HT-29 (cell line): ENCODE measurements around the gene FAM72B. TPM values are rescaled to one million over a fixed set of nuclear protein-coding genes. Genes with fewer than 3 reads are reported as not detected.
"Not testable (repeated sequence)": the region's sequence is repeated elsewhere in the genome, so short reads cannot be mapped to it uniquely, and the experiment has no call there.

ENCODE experiments used
- DNase-seq: peaks from one replicate; pipeline ENCODE4 v3.0.0-alpha.2; 2015; ENCODE audit warnings: low spot score
- total RNA-seq: library from RNA; depleted of rRNA; stranded (reverse); fragments of >200 nt; shearing (Covaris generic); gene quantifications from 2 replicates; pipeline ENCODE4 v1.2.3, GENCODE V29; 2014

The FAM72B gene
- total RNA-seq, 1 experiment from 2014 or later, result 1.0 TPM

DNA sequence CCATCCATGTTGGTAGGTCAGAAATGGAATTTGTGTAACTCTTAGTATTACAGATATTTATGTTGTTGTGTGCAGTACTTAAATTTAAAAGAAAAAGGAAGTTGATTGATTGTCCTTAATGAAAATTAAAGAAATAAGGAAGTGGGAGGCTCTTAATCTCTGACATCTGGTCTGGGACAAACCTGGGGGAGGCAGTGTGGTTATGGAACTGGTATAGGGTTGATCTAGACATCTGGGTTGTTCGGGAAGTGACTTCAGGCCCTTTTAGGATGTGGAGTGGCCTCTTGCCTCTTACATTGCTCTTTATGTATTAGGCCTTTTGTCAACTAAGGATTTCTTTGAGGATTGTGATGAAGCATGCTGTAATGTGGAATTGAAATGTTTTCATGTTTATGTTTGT, 16.1 kb upstream of the FAM72B start:
- DNase-seq, result not testable (repeated sequence)

- not testable (repeated sequence) for DNase-seq
Measured at GRCh38 chr1:121199763-121200162, 15.6 kb upstream of the FAM72B start.

GRCh38 chr1:121197095-121197882, 13.1 kb upstream of the FAM72B start:
- not testable (repeated sequence) for DNase-seq

DNA sequence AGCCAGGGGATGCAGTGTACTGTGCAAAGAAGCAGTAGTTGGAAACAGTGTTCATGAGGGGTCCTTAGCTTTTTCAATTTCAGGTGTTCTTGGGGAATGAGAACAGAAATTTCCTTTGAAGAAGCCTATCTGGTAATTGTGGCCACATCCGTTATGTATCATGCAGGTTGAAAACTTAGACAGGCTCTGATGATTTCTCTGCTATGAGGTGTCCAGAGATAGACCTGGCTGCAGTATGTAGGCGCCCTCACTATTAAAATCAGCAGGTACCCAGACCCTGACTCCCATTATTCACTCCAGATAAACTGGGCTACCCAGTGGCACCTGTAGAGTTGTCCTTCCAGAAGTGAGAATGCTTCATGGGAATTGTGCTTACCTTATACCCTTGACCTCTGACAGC, 8.4 kb upstream of the FAM72B start:
- DNase-seq, result not testable (repeated sequence)

- not testable (repeated sequence) for DNase-seq
Measured at GRCh38 chr1:121187914-121188313, 3.8 kb upstream of the FAM72B start.

- not testable (repeated sequence) for DNase-seq
Measured at GRCh38 chr1:121186191-121186590, 2.1 kb upstream of the FAM72B start.

GRCh38 chr1:121185140-121185708, 1.1 kb upstream of the FAM72B start:
- not testable (repeated sequence) for DNase-seq

- not testable (repeated sequence) for DNase-seq
Measured at GRCh38 chr1:121183867-121184266, 273 bp downstream of the FAM72B start.

DNA sequence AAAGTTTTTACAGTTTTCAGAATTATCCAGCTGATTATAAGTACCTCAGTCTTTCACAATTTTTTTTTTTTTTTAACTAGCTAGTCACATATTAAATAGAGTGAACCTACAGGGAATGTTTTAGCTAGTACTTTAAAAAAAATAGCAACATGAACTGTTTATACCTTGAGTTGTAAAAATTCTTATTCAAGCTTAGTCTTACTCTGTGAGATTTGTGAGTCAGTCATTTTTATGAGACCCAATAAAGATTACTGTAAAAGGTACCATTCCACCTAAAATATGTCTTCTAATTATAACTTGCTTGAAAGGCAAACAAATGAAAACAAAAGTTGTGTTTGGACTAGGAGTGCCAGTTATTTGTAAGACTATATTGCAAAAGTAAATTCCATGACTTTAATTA, 5.9 kb downstream of the FAM72B start:
- DNase-seq, result not testable (repeated sequence)

- not testable (repeated sequence) for DNase-seq
Measured at GRCh38 chr1:121176649-121177048, 7.5 kb downstream of the FAM72B start.

GRCh38 chr1:121168152-121168668, 15.9 kb downstream of the FAM72B start:
- DNase-seq, result not testable (repeated sequence)

GRCh38 chr1:121167225-121167738, 16.9 kb downstream of the FAM72B start:
- DNase-seq, result not testable (repeated sequence)

DNA sequence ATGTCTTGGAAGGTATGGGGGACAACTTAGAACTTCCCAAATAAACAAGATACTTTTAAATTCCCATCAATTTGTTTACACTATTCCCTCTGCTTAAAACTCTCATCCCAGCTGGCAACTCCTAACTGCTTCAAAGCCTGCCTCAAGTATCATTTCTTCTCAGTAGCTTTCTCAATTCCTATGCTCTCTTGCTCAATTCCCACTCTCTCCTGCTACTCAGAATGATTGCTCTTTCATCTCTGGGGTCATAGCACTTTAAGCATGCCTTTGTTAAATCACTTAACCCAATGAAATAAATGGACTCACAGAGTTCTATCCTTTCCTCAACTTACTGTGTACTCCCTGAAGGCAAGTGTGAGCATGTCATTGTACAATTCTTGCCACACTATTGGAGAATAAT, 18.8 kb downstream of the FAM72B start:
- DNase-seq, result not testable (repeated sequence)

- DNase-seq, result not testable (repeated sequence)
Measured at GRCh38 chr1:121163850-121164757, 20.0 kb downstream of the FAM72B start.

- DNase-seq, result not testable (repeated sequence)
Measured at GRCh38 chr1:121161199-121161901, 22.8 kb downstream of the FAM72B start.

- not testable (repeated sequence) for DNase-seq
Measured at GRCh38 chr1:121160118-121160517, 24.0 kb downstream of the FAM72B start.

- DNase-seq, result not testable (repeated sequence)
Measured at GRCh38 chr1:121157609-121158008, 26.5 kb downstream of the FAM72B start.

DNA sequence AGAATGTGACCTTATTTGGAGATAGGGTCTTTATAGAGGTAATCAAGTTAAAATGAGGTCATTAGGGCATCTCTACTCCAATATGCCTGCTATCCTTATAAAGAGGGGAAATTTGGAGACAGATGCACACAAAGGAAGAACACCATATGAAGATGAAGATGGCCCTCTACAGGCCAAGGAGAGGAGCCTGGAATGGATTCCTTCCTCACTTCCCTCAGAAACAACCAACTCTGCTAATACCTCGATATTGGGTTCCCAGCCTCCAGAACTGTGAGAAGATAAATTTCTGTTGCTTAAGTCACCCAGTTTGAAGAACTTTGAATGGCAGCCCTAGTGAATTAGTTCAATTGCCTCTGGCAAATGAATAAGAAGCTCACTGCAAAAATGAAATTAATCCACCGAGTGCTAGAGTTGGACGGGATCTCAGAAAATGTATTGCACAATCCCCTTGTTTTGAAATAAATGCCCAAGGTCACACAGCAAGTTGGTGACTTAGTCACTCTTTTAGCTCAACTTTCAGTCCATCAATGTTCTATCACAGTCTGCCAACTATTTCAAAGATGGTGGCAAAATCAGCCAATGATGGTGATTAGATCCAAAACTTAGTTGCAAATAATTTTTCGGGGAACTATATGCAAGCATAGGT, 27.1 kb downstream of the FAM72B start:
- not testable (repeated sequence) for DNase-seq

GRCh38 chr1:121155671-121156358, 28.3 kb downstream of the FAM72B start:
- DNase-seq, result not testable (repeated sequence)

DNA sequence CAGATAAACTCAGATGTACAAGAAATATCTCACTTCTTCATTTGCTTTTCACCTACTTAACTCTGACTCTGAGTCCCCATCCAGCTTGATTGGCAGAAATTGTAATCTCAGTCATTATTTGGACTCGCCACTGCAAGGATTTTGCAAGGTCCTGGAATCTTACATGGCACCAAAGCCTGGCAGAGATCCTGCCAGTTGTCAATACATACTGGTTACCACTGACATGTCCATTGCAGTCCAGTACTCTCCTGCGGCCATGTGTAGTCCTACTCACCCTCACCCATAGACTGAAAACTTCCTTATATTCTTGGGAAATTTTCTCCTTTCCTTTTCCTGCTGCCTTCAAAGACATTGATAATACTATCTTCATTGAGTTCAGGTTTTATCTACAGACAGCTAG, 29.3 kb downstream of the FAM72B start:
- DNase-seq, result not testable (repeated sequence)
